Measurements from ENCODE around the gene PALD1.
"Not testable (repeated sequence)": the region's sequence is repeated elsewhere in the genome, so short reads cannot be mapped to it uniquely, and the experiment has no call there.

Gene PALD1

GRCh38 chr10:70592746-70593512 lies 114.4 kb downstream of the PALD1 start:
- DNase-seq = no peak

- DNase-seq = no peak
Observed at GRCh38 chr10:70593513-70593890, 114.9 kb downstream of the PALD1 start.

GRCh38 chr10:70594161-70594560 lies 115.6 kb downstream of the PALD1 start:
- no peak for DNase-seq

- DNase-seq = no peak
Observed at GRCh38 chr10:70595566-70596016, 117.0 kb downstream of the PALD1 start.

GRCh38 chr10:70596110-70596798 lies 117.7 kb downstream of the PALD1 start:
- DNase-seq = no peak

GRCh38 chr10:70596860-70597809 lies 118.6 kb downstream of the PALD1 start:
- DNase-seq = peak; percentile 21

- no peak for DNase-seq
Observed at GRCh38 chr10:70597856-70598815, 119.6 kb downstream of the PALD1 start.

GRCh38 chr10:70598857-70599295 lies 120.3 kb downstream of the PALD1 start:
- no peak for DNase-seq

- no peak for DNase-seq
Observed at GRCh38 chr10:70599319-70599718, 120.8 kb downstream of the PALD1 start.

GRCh38 chr10:70599791-70600190 lies 121.2 kb downstream of the PALD1 start:
- DNase-seq = no peak

- no peak for DNase-seq
Observed at GRCh38 chr10:70600512-70601395, 122.2 kb downstream of the PALD1 start.

- DNase-seq = no peak
Observed at GRCh38 chr10:70601746-70602145, 123.2 kb downstream of the PALD1 start.

- DNase-seq = no peak
Observed at GRCh38 chr10:70602665-70603448, 124.3 kb downstream of the PALD1 start, which contains the start of gene PRF1. TSS of gene PRF1 (minus strand) at chr10:70602741. CDS start at chr10:70600902, 1,839 bp downstream.

- no peak for DNase-seq
Observed at GRCh38 chr10:70603449-70603801, 124.9 kb downstream of the PALD1 start.

GRCh38 chr10:70604106-70604505 lies 125.5 kb downstream of the PALD1 start:
- DNase-seq = no peak

- no peak for DNase-seq
Observed at GRCh38 chr10:70605161-70605560, 126.6 kb downstream of the PALD1 start.

GRCh38 chr10:70607936-70608335 lies 129.4 kb downstream of the PALD1 start:
- DNase-seq = no peak

- no peak for DNase-seq
Observed at GRCh38 chr10:70613941-70614340, 135.4 kb downstream of the PALD1 start.

GRCh38 chr10:70614364-70614763 lies 135.8 kb downstream of the PALD1 start:
- not testable (repeated sequence) for DNase-seq

GRCh38 chr10:70615211-70615610 lies 136.6 kb downstream of the PALD1 start:
- DNase-seq = no peak

Measured in NCI-H1694 treated with DMSO at 0.1 percent for 48 hours (cell line).